Dermis blood vessel endothelial cell (primary cell): ENCODE results near the gene ARHGEF11. TPM values are rescaled to one million over a fixed set of nuclear protein-coding genes. Genes with fewer than 3 reads are reported as not detected.

Experiments used
- DNase-seq: peaks from one replicate; pipeline ENCODE4 v3.0.0; 2010
- total RNA-seq: library from RNA; depleted of rRNA; stranded (reverse); fragments of >200 nt; gene quantifications from 2 replicates; pipeline ENCODE4 v1.2.3, GENCODE V29; 2014

Gene ARHGEF11
- total RNA-seq, 1 donor from 2014 or later, result 22.0 TPM

- DNase-seq, result no peak
Measured at GRCh38 chr1:156948708-156949107, 96.8 kb downstream of the ARHGEF11 start.

GRCh38 chr1:156947818-156948525 is 97.6 kb downstream of the ARHGEF11 start:
- no peak for DNase-seq

- no peak for DNase-seq
Measured at GRCh38 chr1:156947127-156947526, 98.4 kb downstream of the ARHGEF11 start.

- DNase-seq, result no peak
Measured at GRCh38 chr1:156945881-156946661, 99.5 kb downstream of the ARHGEF11 start.

- DNase-seq, result no peak
Measured at GRCh38 chr1:156944848-156945247, 100.7 kb downstream of the ARHGEF11 start.

GRCh38 chr1:156944268-156944667 is 101.3 kb downstream of the ARHGEF11 start:
- no peak for DNase-seq

GRCh38 chr1:156943756-156944155 is 101.8 kb downstream of the ARHGEF11 start:
- DNase-seq, result no peak

- no peak for DNase-seq
Measured at GRCh38 chr1:156942576-156942975, 103.0 kb downstream of the ARHGEF11 start.

GRCh38 chr1:156942176-156942575 is 103.4 kb downstream of the ARHGEF11 start:
- DNase-seq, result no peak

- DNase-seq, result no peak
Measured at GRCh38 chr1:156941675-156942074, 103.9 kb downstream of the ARHGEF11 start.

- DNase-seq, result no peak
Measured at GRCh38 chr1:156939786-156940334, 105.7 kb downstream of the ARHGEF11 start.

- no peak for DNase-seq
Measured at GRCh38 chr1:156938813-156939212, 106.7 kb downstream of the ARHGEF11 start.

GRCh38 chr1:156937883-156938282 is 107.7 kb downstream of the ARHGEF11 start:
- DNase-seq, result no peak

GRCh38 chr1:156936721-156937220 is 108.8 kb downstream of the ARHGEF11 start:
- DNase-seq, result no peak

- DNase-seq, result no peak
Measured at GRCh38 chr1:156936191-156936590, 109.4 kb downstream of the ARHGEF11 start.

- no peak for DNase-seq
Measured at GRCh38 chr1:156935505-156936128, 109.9 kb downstream of the ARHGEF11 start.

GRCh38 chr1:156933136-156933535 is 112.4 kb downstream of the ARHGEF11 start:
- DNase-seq, result no peak

- no peak for DNase-seq
Measured at GRCh38 chr1:156931974-156932710, 113.4 kb downstream of the ARHGEF11 start.

GRCh38 chr1:156931211-156931952 is 114.2 kb downstream of the ARHGEF11 start:
- peak; percentile 37 for DNase-seq

- DNase-seq, result no peak
Measured at GRCh38 chr1:156930483-156930882, 115.1 kb downstream of the ARHGEF11 start.

GRCh38 chr1:156929596-156930238 is 115.8 kb downstream of the ARHGEF11 start:
- no peak for DNase-seq
